EL (cell line): ENCODE results near the gene PMF1.
"Not testable (repeated sequence)": the region's sequence is repeated elsewhere in the genome, so short reads cannot be mapped to it uniquely, and the experiment has no call there.

Source experiments
- DNase-seq: peaks from one replicate; pipeline ENCODE4 v3.0.0-alpha.2; 2016

The PMF1 gene

GRCh38 chr1:156212833-156213643 is at the start of gene PMF1:
PMF1 (plus strand) TSS chr1:156213007; CDS start chr1:156213016, 9 bp downstream.
- DNase-seq, result peak; percentile 97

- no peak for DNase-seq
Observed at GRCh38 chr1:156163712-156164111, 49.1 kb upstream of the PMF1 start.

- DNase-seq, result no peak
Observed at GRCh38 chr1:156164125-156164831, 48.5 kb upstream of the PMF1 start.

GRCh38 chr1:156165083-156165482 is 47.7 kb upstream of the PMF1 start:
- no peak for DNase-seq

GRCh38 chr1:156167536-156167935 is 45.3 kb upstream of the PMF1 start:
- no peak for DNase-seq

GRCh38 chr1:156172696-156173470 is 39.9 kb upstream of the PMF1 start:
- no peak for DNase-seq

- no peak for DNase-seq
Observed at GRCh38 chr1:156176610-156177210, 36.1 kb upstream of the PMF1 start.

- no peak for DNase-seq
Observed at GRCh38 chr1:156177919-156178654, 34.7 kb upstream of the PMF1 start.

GRCh38 chr1:156180471-156180870 is 32.3 kb upstream of the PMF1 start:
- no peak for DNase-seq

GRCh38 chr1:156181391-156181924 is 31.3 kb upstream of the PMF1 start:
- not testable (repeated sequence) for DNase-seq

GRCh38 chr1:156182010-156182779 is 30.6 kb upstream of the PMF1 start:
- DNase-seq, result not testable (repeated sequence)

- not testable (repeated sequence) for DNase-seq
Observed at GRCh38 chr1:156186347-156187177, 26.2 kb upstream of the PMF1 start.

- DNase-seq, result not testable (repeated sequence)
Observed at GRCh38 chr1:156190265-156190664, 22.5 kb upstream of the PMF1 start.

- DNase-seq, result no peak
Observed at GRCh38 chr1:156191292-156191964, 21.4 kb upstream of the PMF1 start.

- DNase-seq, result no peak
Observed at GRCh38 chr1:156193208-156193487, 19.7 kb upstream of the PMF1 start.

- DNase-seq, result peak; percentile 99
Observed at GRCh38 chr1:156193488-156194299, 19.1 kb upstream of the PMF1 start, which contains the start of gene SLC25A44. SLC25A44 (plus strand) TSS chr1:156194104; CDS start chr1:156199848, 5,744 bp downstream.

- DNase-seq, result peak; percentile 26
Observed at GRCh38 chr1:156194300-156194652, 18.5 kb upstream of the PMF1 start.

GRCh38 chr1:156195853-156196252 is 17.0 kb upstream of the PMF1 start:
- DNase-seq, result no peak

GRCh38 chr1:156196445-156196844 is 16.4 kb upstream of the PMF1 start:
- no peak for DNase-seq
